Upper lobe of right lung (tissue), 1 donor: ENCODE data around the gene SUCO. TPM values are rescaled to one million over a fixed set of nuclear protein-coding genes. Genes with fewer than 3 reads are reported as not detected.

ENCODE experiments used
- ATAC-seq: fragments of 200-7000 bp; cut with Tn5 transposase; one replicate; pipeline ENCODE4 v1.9.1; 2020; ENCODE audit warnings: mild to moderate bottlenecking, moderate library complexity
- DNase-seq: peaks from one replicate; pipeline ENCODE4 v3.0.0-alpha.2; 2020
- H3K27ac ChIP-seq: fragments of 200-600 bp; one replicate; pipeline ENCODE4 v1.8.0; 2022
- H3K27me3 ChIP-seq: fragments of 200-600 bp; one replicate; pipeline ENCODE4 v1.8.0; 2022; ENCODE audit warnings: mild to moderate bottlenecking
- H3K36me3 ChIP-seq: fragments of 200-600 bp; one replicate; pipeline ENCODE4 v1.8.0; 2022
- H3K4me1 ChIP-seq: fragments of 200-600 bp; one replicate; pipeline ENCODE4 v1.8.0; 2022
- H3K4me3 ChIP-seq: fragments of 200-600 bp; one replicate; pipeline ENCODE4 v1.8.0; 2022; ENCODE audit warnings: mild to moderate bottlenecking
- H3K9me3 ChIP-seq: fragments of 200-600 bp; one replicate; pipeline ENCODE4 v1.8.0; 2022
- CTCF ChIP-seq: fragments of 200-600 bp; IDR thresholded peaks from one replicate; pipeline ENCODE4 v1.8.0; 2022; ENCODE audit warnings: antibody characterized with exemption
- intact Hi-C: fragments of 100-400 bp; cut with DNase I; formaldehyde crosslinking; loops from one replicate; pipeline ENCODE4 v1.11.0; 2022
- total RNA-seq: library from RNA; stranded (reverse); fragmentation: NEBNext Ultra II Directional; extraction: Animal tissue kit (Norgen Biotek cat#: 25700); gene quantifications from one replicate; pipeline ENCODE4 v1.2.1, GENCODE V29; 2021
- donor health status: DM: no; HTN: yes; CAD: no; lungs with severe emphysema.

The SUCO gene
- total RNA-seq, 1 donor from 2014 or later: 34.1 TPM

GRCh38 chr1:172658871-172659453 lies 126.0 kb downstream of the SUCO start, which contains the start of gene FASLG:
TSS of gene FASLG (plus strand) at chr1:172659103. CDS start at chr1:172659202, 99 bp downstream.
- ATAC-seq (peak; percentile 43), DNase-seq (no peak)
- Histone ChIP-seq H3K27me3 (no peaks in the 10 kb centered on the region), H3K9me3 (no peaks in the 10 kb centered on the region), H3K27ac (peak within 1 kb of the TSS; percentile 25), H3K4me1 (no peaks in the 10 kb centered on the region), H3K36me3 (no peaks in the 10 kb centered on the region), H3K4me3 (peak within 1 kb of the TSS; percentile 19)
- no peak for TF ChIP-seq CTCF
- intact Hi-C loops: no loop called here

- Histone ChIP-seq H3K27me3 (no peaks in the 10 kb centered on the region), H3K27ac (no peak overlapping the region), H3K36me3 (no peaks in the 10 kb centered on the region), H3K4me3 (no peak overlapping the region), H3K9me3 (no peaks in the 10 kb centered on the region), H3K4me1 (no peaks in the 10 kb centered on the region)
- DNase-seq (no peak), ATAC-seq (no peak)
- TF ChIP-seq CTCF: no peak
- intact Hi-C loops: no loop called here
These were observed 128.2 kb downstream of the SUCO start for GRCh38 chr1:172661107-172661506.

Other genes starting within 250 kb of the SUCO start
- not detected for gene C1orf105, start 112.5 kb upstream of the SUCO start, total RNA-seq
- 21.0 TPM for gene PIGC, start 89.1 kb upstream of the SUCO start, total RNA-seq
- gene FASLG, start 126.0 kb downstream of the SUCO start, total RNA-seq: 1.3 TPM